Activated naive CD4-positive, alpha-beta T cell (primary cell): Measurements from ENCODE around the gene AMBRA1.

Experiments
- DNase-seq, 4 experiments: peaks; one replicate each; lab custom pipeline; 2025; lab: John Stamatoyannopoulos, UW

Gene AMBRA1

DNA sequence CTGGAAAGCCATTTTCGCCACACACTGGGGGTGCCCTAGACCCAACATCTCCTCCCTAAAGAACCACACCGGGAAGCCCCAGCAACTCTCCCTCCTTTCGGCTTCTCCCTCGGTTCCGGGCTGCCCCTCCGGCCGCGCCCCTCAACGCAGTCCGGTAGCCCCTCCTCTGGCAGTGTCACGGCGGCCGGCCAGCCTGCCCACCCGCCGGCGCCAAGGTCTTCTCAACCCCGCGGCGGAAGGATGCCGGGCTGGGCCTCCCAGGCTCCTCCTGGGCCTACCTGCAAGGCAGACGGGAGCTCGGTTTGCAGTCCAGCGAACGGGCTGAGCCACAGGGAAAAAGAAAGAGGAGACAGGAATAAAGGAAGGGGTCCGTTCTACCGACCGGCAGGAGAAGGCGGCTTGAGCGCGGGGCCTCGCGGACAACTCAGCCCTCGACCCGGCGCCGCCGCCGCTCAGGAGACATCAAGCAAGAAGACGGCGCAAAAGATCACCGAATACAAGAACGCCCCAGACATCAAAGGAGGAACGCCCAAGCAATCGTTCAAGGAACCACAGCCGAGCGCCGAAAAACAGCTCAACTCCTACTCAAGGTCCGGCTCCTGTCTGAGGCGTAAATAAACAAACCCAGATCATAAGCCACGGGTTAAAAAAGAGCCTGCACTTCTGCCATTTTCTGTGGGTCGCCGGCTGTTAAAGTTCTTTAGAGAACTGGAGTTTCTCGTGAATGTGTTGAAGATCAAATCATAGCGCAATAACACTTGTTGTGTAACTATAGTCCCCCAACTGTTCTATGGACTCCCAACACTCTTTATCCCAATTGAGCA lies at the start of gene AMBRA1:
Gene AMBRA1, minus strand, starts transcription at position 474 of the 824 bp plus-strand sequence. CDS start 45,643 bp downstream, outside the sequence.
- DNase-seq: peak; percentile 41 to 67 (median 54)

GRCh38 chr11:46643531-46643930 lies 49.7 kb upstream of the AMBRA1 start:
- DNase-seq: no peak

DNA sequence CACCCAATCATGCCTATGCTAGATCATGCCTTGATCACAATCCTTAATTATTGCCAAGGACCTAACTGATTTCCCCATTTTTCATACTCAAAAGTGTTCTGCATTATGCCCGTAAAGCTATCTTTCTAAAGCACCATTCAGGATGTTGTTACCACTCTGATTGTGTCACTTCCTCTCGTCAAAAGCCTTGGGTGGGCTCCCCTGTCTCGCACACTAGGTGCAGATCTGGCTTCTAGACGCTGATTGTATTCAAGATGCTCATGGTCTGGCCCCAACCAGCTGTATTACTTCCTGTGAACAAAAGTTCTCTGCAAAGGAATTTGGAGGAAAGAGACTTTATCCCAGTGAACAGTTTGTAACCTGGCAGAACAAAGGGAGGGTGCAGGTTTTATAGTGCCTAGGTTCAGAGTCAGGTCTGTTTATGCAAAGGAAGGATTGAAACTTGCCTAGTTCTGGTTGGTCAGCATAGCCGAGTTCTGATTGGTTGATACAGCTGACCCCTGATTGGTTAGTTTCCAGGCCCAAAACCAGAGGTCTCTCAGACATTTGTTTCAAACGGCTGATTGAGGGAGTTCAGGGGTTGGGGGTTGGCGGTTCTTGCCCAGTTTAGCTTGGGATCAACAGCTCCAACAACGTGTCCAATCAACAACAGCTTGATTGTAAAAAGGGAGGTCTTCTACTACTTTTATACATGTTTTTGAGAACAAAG lies 49.0 kb upstream of the AMBRA1 start:
- no peak for DNase-seq

GRCh38 chr11:46641639-46642038 lies 47.8 kb upstream of the AMBRA1 start:
- no peak for DNase-seq

GRCh38 chr11:46640036-46640788 lies 46.4 kb upstream of the AMBRA1 start:
- DNase-seq: no peak

- DNase-seq: no peak
Measured at GRCh38 chr11:46639197-46639839, 45.5 kb upstream of the AMBRA1 start.

DNA sequence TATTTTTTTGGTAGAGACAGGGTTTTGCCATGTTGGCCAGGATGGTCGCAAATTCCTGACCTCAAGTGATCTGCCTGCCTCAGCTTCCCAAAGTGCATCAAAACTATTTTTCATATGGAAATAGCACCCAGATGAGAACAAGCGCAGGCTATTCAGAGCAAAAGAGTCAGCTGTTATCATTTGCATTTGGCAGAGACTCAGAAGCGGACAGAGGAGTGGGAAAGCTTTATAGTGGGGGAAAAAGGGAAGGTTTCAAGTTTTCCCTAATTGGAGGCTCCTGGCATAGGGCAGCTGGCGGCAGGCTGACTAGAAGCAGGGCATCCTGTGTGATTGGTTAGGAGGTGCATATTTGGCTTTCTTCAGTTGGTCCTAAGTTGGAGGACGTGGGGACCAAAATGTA lies 43.7 kb upstream of the AMBRA1 start:
- no peak for DNase-seq

DNA sequence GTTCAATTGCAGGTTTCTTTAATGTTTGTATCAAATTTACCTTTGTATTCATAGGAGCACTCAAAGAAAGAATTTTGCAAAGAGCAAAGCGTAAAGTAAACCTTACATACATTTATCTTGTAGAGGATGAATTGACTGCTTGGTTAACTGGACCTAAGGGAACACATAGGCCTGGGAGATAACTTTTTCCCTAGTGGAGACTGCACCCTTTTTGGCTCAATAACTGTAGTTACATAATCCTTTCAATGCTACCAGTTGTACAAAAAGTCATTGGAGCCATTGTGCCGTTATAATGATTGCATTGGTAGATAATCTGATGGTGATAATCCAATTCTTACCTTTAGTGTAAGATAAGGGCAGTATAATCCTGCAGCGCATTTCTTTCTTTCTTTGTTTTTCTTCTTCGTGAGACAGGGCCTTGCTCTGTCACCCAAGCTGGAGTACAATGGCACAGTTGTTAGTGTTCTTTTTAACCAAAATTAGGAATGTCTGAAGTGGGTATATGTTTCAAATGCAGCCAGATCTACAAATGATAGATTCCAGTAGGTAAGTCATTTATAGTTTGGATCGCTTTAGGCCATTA lies 41.8 kb upstream of the AMBRA1 start:
- DNase-seq: no peak

- DNase-seq: no peak
Measured at GRCh38 chr11:46633291-46634217, 39.7 kb upstream of the AMBRA1 start.

DNA sequence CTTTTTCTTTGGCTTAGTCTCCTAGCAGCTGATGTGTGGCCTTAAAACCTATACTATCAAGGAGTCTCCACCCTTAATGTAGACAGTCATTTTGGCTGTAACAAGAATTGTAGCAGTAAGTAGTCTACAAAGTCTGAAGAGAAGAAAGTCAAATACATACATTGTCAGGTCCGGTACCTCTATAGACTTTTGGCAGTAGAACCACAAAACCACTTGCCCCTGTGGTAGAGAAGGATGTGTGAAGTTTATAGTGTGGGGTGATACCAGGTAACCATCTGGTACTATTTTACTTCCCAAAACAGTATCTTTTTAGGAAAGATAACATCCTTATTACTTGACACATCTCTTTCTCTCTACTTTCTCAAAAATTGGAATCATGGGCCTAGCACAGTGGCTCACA lies 38.7 kb upstream of the AMBRA1 start:
- no peak for DNase-seq

GRCh38 chr11:46631676-46632075 lies 37.9 kb upstream of the AMBRA1 start:
- DNase-seq: no peak

DNA sequence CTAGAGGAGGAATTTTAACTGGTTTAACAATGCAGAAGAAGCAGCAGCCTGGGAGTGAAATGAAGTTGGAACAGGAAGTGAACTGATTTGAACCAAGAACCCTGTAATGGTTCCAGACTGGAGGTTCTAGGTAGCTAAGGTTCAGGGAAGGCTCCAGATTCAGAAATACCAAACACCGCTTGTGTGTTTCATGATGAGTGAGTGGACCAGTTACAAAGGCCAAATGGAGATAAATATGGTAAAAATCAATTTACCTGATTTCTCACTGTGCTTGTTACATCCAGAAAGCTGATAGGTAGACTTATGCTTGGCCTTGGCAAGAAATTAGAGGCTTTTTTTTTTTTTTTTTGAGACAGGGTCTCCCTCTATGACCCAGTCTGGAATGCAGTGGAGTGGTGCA lies 36.4 kb upstream of the AMBRA1 start:
- no peak for DNase-seq

GRCh38 chr11:46628961-46629360 lies 35.1 kb upstream of the AMBRA1 start:
- no peak for DNase-seq

DNA sequence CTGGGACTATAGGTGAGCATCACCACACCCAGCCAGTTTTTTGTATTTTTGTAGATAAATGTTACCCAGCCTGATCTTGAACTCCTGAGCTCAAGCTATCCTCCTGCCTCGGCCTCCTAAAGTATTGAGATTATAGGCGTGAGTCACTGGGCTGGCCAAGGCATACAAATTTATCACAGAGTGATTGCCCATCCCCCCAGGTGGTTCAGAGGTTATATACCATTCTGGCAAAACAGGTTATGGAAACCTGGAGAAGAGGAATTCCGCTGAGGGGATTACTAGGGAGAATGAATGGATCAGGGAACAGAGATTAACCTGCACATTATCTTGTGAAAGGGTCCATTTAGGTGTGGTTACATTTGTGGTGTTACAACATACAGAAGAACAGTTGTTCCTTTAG lies 31.6 kb upstream of the AMBRA1 start:
- DNase-seq: no peak

- no peak for DNase-seq
Measured at GRCh38 chr11:46618837-46619236, 25.0 kb upstream of the AMBRA1 start.

GRCh38 chr11:46617972-46618314 lies 24.1 kb upstream of the AMBRA1 start:
- no peak for DNase-seq

- DNase-seq: peak; percentile 74 to 92 (median 84)
Measured at GRCh38 chr11:46617134-46617971, 23.5 kb upstream of the AMBRA1 start, which contains the start of the genes ATG13 and HARBI1. ATG13 (plus strand) TSS chr11:46617553; CDS start chr11:46644292, 26,739 bp downstream. HARBI1 (minus strand) TSS chr11:46617227; CDS start chr11:46616237, 990 bp downstream.

- no peak for DNase-seq
Measured at GRCh38 chr11:46616551-46617133, 22.8 kb upstream of the AMBRA1 start.

DNA sequence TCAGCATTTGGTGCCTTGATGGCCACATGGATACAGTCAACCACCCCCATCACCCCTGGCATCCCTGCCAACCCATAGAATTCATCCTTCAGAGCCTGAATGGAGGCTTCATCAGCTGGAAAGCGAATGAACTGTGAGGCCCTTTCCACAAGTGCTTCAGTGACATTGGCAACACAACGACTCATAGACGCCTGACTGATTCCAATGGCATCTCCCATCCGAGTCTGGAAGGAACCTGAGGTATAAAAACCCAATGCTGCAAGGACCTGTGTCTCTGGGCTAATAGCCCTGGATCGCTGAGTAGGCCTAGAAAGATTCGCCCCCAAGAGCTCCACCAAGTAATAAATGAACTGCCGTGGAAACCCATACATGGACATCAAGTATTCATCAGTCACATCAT lies 21.9 kb upstream of the AMBRA1 start:
- DNase-seq: no peak
